ENCODE data around the gene COL21A1.
"Not testable (repeated sequence)": the region's sequence is repeated elsewhere in the genome, so short reads cannot be mapped to it uniquely, and the experiment has no call there.

Gene COL21A1

GRCh38 chr6:56268266-56268665 is 20.9 kb upstream of the COL21A1 start:
- DNase-seq (ENCODE audit: insufficient read length) = no peak
- no peak for FAIRE-seq
- TF ChIP-seq POLR2AphosphoS5 (IDR thresholded peaks at IDR 0.05; ENCODE audit: low read depth, low read length) (no peak), POLR2A (IDR thresholded peaks at IDR 0.05; ENCODE audit: low read depth, low read length) (no peak)

GRCh38 chr6:56266011-56266410 is 18.6 kb upstream of the COL21A1 start:
- FAIRE-seq = no peak
- TF ChIP-seq POLR2A (IDR thresholded peaks at IDR 0.05; ENCODE audit: low read depth, low read length) (no peak), TAF1 (IDR thresholded peaks at IDR 0.05; ENCODE audit: borderline replicate concordance, low read depth, low read length) (no peak), POLR2AphosphoS5 (IDR thresholded peaks at IDR 0.05; ENCODE audit: low read depth, low read length) (no peak)
- DNase-seq (ENCODE audit: insufficient read length) = no peak

- no peak for DNase-seq (ENCODE audit: insufficient read length)
- TF ChIP-seq POLR2A (IDR thresholded peaks at IDR 0.05; ENCODE audit: low read depth, low read length) = no peak
- no peak for TF ChIP-seq POLR2AphosphoS5 (IDR thresholded peaks at IDR 0.05; ENCODE audit: low read depth, low read length)
- TF ChIP-seq TAF1 (IDR thresholded peaks at IDR 0.05; ENCODE audit: borderline replicate concordance, low read depth, low read length) = no peak
- FAIRE-seq = no peak
These were observed 16.4 kb upstream of the COL21A1 start for GRCh38 chr6:56263596-56264315.

GRCh38 chr6:56260593-56260992 is 13.2 kb upstream of the COL21A1 start:
- FAIRE-seq; DNase-seq (ENCODE audit: insufficient read length): not testable (repeated sequence)

GRCh38 chr6:56259234-56260077 is 12.1 kb upstream of the COL21A1 start:
- FAIRE-seq (no peak), DNase-seq (ENCODE audit: insufficient read length) (no peak)
- no peak for TF ChIP-seq TAF1 (IDR thresholded peaks at IDR 0.05; ENCODE audit: borderline replicate concordance, low read depth, low read length)
- TF ChIP-seq POLR2AphosphoS5 (IDR thresholded peaks at IDR 0.05; ENCODE audit: low read depth, low read length) = no peak
- no peak for TF ChIP-seq POLR2A (IDR thresholded peaks at IDR 0.05; ENCODE audit: low read depth, low read length)

GRCh38 chr6:56255349-56255748 is 8.0 kb upstream of the COL21A1 start:
- no peak for TF ChIP-seq TAF1 (IDR thresholded peaks at IDR 0.05; ENCODE audit: borderline replicate concordance, low read depth, low read length)
- no peak for TF ChIP-seq POLR2A (IDR thresholded peaks at IDR 0.05; ENCODE audit: low read depth, low read length)
- TF ChIP-seq POLR2AphosphoS5 (IDR thresholded peaks at IDR 0.05; ENCODE audit: low read depth, low read length) = no peak
- DNase-seq (ENCODE audit: insufficient read length) (no peak), FAIRE-seq (no peak)

- no peak for TF ChIP-seq POLR2AphosphoS5 (IDR thresholded peaks at IDR 0.05; ENCODE audit: low read depth, low read length)
- FAIRE-seq (no peak), DNase-seq (ENCODE audit: insufficient read length) (no peak)
These were observed 2.9 kb upstream of the COL21A1 start for GRCh38 chr6:56250266-56250665.

GRCh38 chr6:56247654-56248122 is 308 bp upstream of the COL21A1 start:
- no peak for FAIRE-seq
- no peak for TF ChIP-seq POLR2A (IDR thresholded peaks at IDR 0.05; ENCODE audit: low read depth, low read length)
- TF ChIP-seq POLR2AphosphoS5 (IDR thresholded peaks at IDR 0.05; ENCODE audit: low read depth, low read length) = no peak

GRCh38 chr6:56246541-56246880 is 869 bp downstream of the COL21A1 start:
- no peak for FAIRE-seq
- DNase-seq (ENCODE audit: insufficient read length) = no peak
- TF ChIP-seq POLR2AphosphoS5 (IDR thresholded peaks at IDR 0.05; ENCODE audit: low read depth, low read length) (no peak), TAF1 (IDR thresholded peaks at IDR 0.05; ENCODE audit: borderline replicate concordance, low read depth, low read length) (no peak), POLR2A (IDR thresholded peaks at IDR 0.05; ENCODE audit: low read depth, low read length) (no peak)

More at GRCh38 chr6:56247654-56248122, 308 bp upstream of the COL21A1 start:
- DNase-seq (ENCODE audit: insufficient read length) = no peak

- FAIRE-seq (no peak), DNase-seq (ENCODE audit: insufficient read length) (no peak)
- TF ChIP-seq POLR2A (IDR thresholded peaks at IDR 0.05; ENCODE audit: low read depth, low read length) (no peak), TAF1 (IDR thresholded peaks at IDR 0.05; ENCODE audit: borderline replicate concordance, low read depth, low read length) (no peak), POLR2AphosphoS5 (IDR thresholded peaks at IDR 0.05; ENCODE audit: low read depth, low read length) (no peak)
These were observed 1.5 kb downstream of the COL21A1 start for GRCh38 chr6:56245903-56246351.

GRCh38 chr6:56244528-56245253 is 2.7 kb downstream of the COL21A1 start:
- no peak for FAIRE-seq
- no peak for DNase-seq (ENCODE audit: insufficient read length)
- TF ChIP-seq TAF1 (IDR thresholded peaks at IDR 0.05; ENCODE audit: borderline replicate concordance, low read depth, low read length) = no peak

GRCh38 chr6:56244089-56244488 is 3.3 kb downstream of the COL21A1 start:
- FAIRE-seq = no peak

More at GRCh38 chr6:56244089-56244488, 3.3 kb downstream of the COL21A1 start:
- no peak for DNase-seq (ENCODE audit: insufficient read length)
- TF ChIP-seq TAF1 (IDR thresholded peaks at IDR 0.05; ENCODE audit: borderline replicate concordance, low read depth, low read length) (no peak), POLR2AphosphoS5 (IDR thresholded peaks at IDR 0.05; ENCODE audit: low read depth, low read length) (no peak), POLR2A (IDR thresholded peaks at IDR 0.05; ENCODE audit: low read depth, low read length) (no peak)

Measured in GM12892 (cell line).